NCI-H2171 treated with DMSO at 0.1 percent for 48 hours (cell line): Measurements from ENCODE around the gene LDB2.
"Not testable (repeated sequence)": the region's sequence is repeated elsewhere in the genome, so short reads cannot be mapped to it uniquely, and the experiment has no call there.

Source experiments
- DNase-seq: peaks from one replicate; lab custom pipeline; 2025; lab: John Stamatoyannopoulos, UW

The LDB2 gene

GRCh38 chr4:16897991-16898827, at the start of gene LDB2:
Gene LDB2 (minus strand): TSS chr4:16898645.
- DNase-seq = no peak

GRCh38 chr4:16942491-16942890, 44.0 kb upstream of the LDB2 start:
- no peak for DNase-seq

- no peak for DNase-seq
These were observed 40.7 kb upstream of the LDB2 start for GRCh38 chr4:16939178-16939577.

- DNase-seq = no peak
These were observed 40.1 kb upstream of the LDB2 start for GRCh38 chr4:16938512-16939040.

GRCh38 chr4:16931339-16932305, 33.2 kb upstream of the LDB2 start:
- no peak for DNase-seq

- DNase-seq = no peak
These were observed 27.8 kb upstream of the LDB2 start for GRCh38 chr4:16926214-16926613.

GRCh38 chr4:16918716-16919115, 20.3 kb upstream of the LDB2 start:
- DNase-seq = not testable (repeated sequence)

- DNase-seq = peak; percentile 7
These were observed 18.4 kb upstream of the LDB2 start for GRCh38 chr4:16916719-16917337.

- DNase-seq = no peak
These were observed 17.6 kb upstream of the LDB2 start for GRCh38 chr4:16916031-16916430.

GRCh38 chr4:16914208-16914607, 15.8 kb upstream of the LDB2 start:
- DNase-seq = no peak

GRCh38 chr4:16912896-16913295, 14.5 kb upstream of the LDB2 start:
- no peak for DNase-seq

- DNase-seq = no peak
These were observed 10.8 kb upstream of the LDB2 start for GRCh38 chr4:16909281-16909680.

GRCh38 chr4:16908377-16909021, 10.1 kb upstream of the LDB2 start:
- DNase-seq = no peak

- no peak for DNase-seq
These were observed 1.9 kb upstream of the LDB2 start for GRCh38 chr4:16900325-16900724.

GRCh38 chr4:16896881-16897750, 1.3 kb downstream of the LDB2 start:
- no peak for DNase-seq

- no peak for DNase-seq
These were observed 4.0 kb downstream of the LDB2 start for GRCh38 chr4:16894406-16894805.

GRCh38 chr4:16893141-16893651, 5.2 kb downstream of the LDB2 start:
- DNase-seq = no peak

- DNase-seq = no peak
These were observed 7.8 kb downstream of the LDB2 start for GRCh38 chr4:16890651-16891050.

- DNase-seq = no peak
These were observed 8.5 kb downstream of the LDB2 start for GRCh38 chr4:16889945-16890344.

- DNase-seq = no peak
These were observed 10.6 kb downstream of the LDB2 start for GRCh38 chr4:16887887-16888286.
